GM18861 (cell line): Measurements from ENCODE around the gene PTBP1.
"Not testable (repeated sequence)": the region's sequence is repeated elsewhere in the genome, so short reads cannot be mapped to it uniquely, and the experiment has no call there.

Source experiments
- ATAC-seq: cut with Tn5 transposase; IDR thresholded peaks from one replicate; pipeline ENCODE4 v1.9.1; 2021; ENCODE audit not compliant: unreplicated experiment

The PTBP1 gene

DNA sequence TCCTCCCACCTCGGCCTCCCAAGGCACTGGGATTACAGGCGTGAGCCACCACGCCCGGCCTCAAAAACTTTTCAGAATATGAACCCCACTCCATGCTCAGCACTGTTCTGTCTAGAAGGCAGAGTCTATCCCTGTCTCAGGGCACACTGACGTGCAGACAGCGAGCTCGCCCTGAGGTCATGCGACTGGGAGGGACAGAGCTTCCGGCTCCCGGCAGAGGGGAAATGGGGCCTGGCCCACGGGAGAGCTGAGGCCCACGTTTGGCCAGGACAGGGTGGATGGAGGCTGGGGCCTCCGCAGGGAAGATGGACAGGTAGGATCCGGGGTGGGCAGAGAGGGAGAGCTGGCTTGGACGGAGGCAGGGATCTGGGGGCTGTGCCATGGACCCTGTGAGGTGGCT, 27.6 kb downstream of the PTBP1 start:
- ATAC-seq = no peak

DNA sequence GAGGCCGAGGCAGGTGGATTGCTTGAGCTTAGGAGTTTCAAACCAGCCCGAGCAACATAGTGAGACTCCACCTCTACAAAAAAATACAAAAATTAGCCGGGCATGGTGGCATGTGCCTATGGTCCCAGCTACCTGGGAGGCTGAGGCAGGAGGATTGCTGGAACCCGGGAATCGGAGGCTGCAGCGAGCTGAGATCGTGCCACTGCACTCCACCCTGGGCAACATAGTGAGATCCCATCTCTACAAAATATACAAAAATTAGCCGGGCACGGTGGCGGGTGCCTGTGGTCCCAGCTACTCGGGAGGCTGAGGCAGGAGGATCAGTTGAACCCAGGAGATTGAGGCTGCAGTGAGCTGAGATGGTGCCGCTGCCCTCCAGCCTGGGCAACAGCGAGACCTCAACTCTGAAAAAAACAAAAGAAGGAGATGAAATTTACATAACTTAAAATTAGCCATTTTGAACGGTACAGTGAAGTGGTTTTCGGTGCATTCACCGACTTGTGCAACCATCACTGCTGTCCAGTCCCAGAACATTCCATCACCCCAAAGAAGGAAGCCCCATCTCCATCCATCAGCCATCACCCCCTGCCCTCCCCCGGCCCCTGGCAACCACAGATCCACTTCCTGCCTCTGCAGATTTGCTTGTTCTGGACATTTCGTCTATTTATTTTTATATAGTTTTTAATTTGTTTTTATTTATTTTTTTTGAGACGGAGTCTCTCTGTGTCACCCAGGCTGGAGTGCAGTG, 28.8 kb downstream of the PTBP1 start:
- no peak for ATAC-seq

DNA sequence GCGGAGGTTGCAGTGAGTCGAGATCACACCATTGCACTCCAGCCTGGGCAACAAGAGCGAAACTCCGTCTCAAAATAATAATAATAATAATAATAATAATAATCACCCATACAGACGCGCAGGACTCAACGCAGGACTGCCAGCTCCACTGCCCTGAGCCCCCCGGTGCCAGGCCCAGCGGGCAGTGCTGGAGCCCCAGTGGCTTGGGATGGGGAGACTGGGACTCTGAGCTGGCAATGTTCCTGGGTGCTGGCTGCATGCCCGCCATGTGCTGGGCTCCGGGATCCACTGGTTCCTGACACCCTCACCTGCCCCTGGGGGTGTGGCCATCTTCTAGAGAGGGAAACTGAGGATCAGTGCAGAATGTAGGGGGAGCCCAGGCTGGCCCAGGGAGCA, 30.1 kb downstream of the PTBP1 start:
- ATAC-seq = no peak

DNA sequence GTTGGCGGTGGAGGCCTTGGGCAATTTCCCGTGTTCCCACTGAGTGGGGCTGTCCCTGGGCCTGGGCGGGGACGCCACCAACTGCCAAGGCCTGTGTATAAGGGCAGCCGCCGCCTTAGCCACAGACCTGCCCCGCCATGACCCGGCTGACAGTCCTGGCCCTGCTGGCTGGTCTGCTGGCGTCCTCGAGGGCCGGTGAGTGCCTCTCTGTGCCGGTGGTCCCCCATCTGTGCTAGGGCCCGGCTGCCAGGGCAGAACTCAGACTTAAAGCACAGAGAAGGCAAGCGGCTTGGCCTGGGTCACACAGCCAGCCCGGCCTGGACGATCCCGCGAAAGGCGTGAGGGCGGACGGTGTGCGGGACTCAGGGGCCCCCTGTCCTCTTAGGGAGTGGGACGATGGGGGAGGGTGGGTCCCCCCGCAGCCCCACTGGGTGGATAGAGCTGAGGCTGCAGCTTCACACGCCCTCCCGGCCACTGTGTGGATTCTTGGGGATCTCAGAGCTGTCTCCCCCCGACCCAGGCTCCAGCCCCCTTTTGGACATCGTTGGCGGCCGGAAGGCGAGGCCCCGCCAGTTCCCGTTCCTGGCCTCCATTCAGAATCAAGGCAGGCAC, 30.6 kb downstream of the PTBP1 start, which contains the start of gene AZU1:
Gene AZU1, plus strand, starts transcription at position 128 of the 612 bp plus-strand sequence. Its CDS starts 10 bp downstream, at position 138.
- ATAC-seq = no peak

DNA sequence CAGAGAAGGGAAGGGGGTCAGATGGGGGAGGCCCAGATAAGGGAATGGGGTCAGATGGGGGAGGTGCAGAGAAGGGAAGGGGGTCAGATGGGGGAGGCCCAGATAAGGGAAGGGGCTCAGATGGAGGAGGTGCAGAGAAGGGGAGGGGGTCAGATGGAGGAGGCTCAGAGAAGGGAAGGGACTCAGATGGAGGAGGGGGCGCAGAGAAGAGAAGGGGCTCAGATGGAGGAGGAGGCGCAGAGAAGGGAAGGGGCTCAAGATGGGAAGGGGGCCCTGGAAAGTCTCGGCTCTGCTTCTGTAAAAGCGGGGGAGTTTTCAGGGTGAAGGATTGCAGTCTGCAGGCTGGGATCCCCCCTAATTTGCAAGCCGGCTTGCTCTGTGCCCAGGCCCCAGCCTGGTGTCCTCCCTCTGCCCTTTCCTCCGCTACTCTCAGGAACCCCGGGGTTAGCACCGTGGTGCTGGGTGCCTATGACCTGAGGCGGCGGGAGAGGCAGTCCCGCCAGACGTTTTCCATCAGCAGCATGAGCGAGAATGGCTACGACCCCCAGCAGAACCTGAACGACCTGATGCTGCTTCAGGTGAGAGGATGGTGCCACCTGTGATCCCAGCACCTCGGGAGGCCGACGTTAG, 32.0 kb downstream of the PTBP1 start:
- ATAC-seq = no peak

DNA sequence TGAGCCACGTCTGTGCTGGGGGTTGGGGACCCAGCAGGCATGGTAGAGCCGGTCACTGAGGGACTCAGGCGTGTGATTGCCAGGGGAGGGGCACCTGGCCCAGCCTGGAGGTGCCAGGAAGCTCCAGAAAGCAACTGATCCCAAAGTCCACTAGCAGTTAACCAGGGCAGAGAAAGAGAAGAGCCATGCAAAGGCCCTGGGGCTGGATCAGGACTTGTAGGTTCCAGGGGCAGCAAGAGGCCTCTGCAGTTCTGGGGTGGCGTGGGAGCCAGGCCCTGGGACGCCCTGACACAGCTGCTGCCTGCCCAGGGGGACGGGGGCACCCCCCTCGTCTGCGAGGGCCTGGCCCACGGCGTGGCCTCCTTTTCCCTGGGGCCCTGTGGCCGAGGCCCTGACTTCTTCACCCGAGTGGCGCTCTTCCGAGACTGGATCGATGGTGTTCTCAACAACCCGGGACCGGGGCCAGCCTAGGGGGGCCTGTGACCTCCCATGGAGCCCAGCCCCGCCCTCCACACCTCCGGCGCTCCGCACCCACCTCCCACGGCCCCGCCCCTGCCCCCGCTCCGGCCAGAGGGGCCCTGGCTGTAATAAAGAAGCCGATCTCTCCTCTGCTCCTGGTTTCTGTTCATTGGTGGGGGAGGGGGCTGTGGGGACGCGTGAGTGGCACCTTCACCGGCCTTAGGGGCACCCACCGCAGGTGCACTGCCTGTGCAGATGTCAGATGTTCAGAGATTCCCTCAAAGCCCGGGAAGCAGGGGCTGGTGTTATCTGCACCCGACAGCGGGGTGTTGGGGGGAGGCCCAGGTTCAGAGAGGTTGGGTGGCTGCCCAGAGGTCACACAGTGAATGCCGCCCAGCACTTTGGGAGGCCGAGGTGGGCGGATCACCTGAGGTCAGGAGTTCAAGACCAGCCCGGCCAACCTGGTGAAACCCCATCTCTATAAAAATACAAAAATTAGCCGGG, 34.4 kb downstream of the PTBP1 start:
- ATAC-seq = no peak

DNA sequence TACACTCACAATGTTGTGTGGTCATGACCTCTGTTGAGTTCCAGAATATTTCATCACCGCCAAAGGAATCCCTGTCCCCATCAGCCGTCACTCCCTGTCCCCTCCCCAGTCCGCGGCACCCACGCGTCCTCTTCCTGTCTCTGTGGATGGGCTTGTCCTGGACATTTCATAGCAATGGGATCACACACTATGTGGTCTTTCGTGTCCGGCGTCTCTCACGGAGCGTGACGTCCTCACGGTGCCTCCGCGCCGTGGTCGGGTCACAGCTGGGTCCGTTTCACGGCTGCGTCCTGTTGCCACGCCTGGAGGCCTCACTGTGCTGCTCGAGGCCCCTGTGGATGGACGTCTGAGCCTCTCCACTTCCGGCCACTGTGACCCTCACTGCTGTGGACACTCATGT, 37.0 kb downstream of the PTBP1 start:
- no peak for ATAC-seq

DNA sequence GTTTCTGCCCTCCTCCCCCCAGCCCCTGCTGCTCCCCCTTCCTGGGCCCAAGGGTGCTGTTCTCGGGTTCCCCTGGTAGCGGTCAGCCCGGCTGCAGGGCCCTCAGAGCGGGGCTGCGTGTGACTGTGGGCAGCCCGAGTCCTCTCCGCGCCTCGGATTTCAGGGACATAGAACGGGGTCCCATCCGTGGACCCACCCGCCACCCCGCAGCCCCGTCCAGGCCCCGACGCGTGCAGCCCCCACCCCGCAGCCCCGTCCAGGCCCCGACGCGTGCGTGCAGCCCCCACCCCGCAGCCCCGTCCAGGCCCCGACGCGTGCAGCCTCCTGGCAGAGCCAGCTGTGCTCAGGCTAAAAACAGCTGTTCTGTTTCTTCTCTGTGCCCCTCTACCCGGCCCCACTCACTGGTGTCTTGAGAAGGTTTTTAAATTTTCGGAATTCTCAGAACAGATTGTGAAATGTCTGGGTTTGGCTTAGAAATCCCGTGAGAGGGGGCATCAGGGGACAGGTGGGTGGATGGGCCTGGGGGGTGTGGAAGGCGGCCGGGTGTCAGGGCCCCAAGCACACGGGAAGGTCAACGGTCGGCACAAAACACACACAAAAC, 38.1 kb downstream of the PTBP1 start:
- no peak for ATAC-seq

DNA sequence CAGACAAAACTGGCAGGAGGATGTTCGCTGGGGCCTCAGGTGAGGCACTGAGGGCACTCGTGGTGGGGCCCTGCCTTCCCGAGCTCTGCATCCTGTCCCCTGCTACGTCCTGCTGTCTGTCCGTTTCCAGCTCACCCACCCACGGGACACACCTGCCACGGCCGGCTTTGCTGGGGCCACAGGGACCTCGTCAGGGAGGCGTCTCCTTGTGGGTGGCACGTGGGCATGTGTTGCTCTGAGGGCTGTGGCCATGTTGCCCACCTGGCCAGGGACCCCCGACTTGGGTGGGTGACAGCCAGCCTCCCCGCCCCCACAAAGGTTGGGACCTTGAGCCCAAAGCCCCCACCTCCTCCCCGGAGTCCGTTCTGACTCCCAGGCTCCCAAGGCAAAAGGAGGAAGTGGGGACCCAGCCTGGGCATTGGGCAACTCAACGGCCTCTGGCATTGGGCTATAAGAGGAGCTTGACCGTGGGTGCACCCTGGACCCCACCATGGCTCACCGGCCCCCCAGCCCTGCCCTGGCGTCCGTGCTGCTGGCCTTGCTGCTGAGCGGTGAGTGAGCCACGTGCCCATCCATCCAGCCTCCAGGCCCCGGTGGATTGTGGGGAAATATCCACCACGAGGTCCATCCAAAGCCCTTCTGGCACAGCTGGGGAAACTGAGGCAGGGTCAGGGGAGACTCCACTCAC, 43.4 kb downstream of the PTBP1 start, which contains the start of gene PRTN3:
Gene PRTN3, plus strand, starts transcription at position 481 of the 688 bp plus-strand sequence. Its CDS starts 10 bp downstream, at position 491.
- no peak for ATAC-seq

DNA sequence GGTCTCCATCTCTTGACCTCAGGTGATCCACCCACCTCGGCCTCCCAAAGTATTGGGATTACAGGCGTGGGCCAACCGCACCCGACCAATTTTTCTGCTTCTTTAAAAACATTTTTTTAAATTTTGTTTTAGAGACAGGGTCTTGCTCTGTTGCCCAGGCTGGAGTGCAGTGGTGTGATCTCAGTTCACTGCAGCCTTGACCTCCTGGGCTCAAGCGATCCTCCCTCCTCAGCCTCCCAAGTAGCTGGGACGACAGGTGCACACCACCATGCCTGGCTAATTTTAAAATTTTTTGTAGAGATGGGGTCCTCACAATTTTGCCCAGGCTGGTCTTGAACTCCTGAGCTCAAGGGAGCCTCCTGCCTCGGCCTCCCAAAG, 45.5 kb downstream of the PTBP1 start:
- not testable (repeated sequence) for ATAC-seq

DNA sequence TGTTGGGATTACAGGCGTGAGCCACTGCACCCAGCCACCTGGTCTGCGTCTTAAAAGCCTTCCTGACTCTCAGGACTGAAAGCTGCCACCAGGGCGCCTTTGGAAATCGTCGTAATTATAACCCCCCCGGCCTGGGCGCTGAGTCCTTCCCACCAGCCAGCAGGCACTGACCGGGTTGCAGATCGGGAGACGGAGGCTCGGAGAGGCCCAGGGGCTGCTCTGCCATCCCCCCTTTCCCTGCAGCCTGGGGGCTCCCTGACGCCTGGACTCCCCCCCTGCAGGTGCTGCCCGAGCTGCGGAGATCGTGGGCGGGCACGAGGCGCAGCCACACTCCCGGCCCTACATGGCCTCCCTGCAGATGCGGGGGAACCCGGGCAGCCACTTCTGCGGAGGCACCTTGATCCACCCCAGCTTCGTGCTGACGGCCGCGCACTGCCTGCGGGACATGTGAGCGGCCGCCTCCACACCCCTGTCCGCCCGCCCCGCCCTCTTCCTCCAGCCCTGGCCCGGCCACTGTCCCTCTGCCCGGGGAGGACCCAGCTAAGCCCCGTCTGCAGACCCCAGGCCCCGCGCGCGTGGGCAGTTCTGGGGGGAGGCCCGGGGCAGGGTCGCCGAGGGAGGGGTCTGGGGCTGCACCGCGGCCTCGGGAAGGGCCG, 46.1 kb downstream of the PTBP1 start:
- no peak for ATAC-seq

DNA sequence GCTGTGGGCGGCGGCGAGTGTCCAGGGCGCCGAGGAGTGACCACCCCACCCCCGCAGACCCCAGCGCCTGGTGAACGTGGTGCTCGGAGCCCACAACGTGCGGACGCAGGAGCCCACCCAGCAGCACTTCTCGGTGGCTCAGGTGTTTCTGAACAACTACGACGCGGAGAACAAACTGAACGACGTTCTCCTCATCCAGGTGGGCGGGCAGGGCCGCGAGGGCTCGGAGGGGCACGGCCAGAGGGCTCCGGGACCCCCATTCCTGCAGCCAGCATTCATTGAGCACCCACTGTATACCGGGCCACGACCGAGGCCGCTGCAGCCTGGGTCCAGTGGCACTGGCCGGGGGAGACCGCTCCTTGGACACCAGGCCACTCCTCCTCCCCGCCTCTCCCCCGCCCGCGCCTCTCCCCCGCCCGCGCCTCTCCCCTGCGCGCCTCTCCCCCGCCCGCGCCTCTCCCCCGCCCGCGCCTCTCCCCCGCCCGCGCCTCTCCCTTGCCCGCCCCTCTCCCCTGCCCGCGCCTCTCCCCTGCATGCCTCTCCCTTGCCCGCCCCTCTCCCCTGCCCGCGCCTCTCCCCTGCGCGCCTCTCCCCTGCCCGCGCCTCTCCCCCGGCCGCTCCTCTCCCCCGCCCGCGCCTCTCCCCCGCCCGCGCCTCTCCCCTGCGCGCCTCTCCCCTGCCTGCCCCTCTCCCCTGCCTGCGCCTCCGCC, 46.7 kb downstream of the PTBP1 start:
- no peak for ATAC-seq

DNA sequence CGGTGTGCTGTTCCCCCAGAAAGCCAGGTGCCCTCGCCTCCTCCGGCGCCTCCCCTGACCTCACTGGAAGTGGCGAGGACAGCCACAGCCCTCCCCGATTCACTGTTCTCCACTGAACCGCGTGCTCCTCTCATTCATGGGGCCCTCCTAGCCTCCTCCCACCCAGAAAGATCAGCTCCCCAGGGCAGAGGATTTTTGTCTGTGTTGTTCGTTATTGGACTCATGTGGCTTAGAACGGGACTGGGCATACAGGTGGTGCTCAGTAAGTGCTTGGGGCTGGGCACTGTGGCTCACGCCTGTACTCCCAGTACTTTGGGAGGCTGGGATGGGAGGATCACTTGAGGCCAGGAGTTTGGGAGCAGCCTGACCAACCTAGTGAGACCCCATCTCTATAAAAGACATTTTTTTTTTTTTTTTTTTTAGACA, 47.3 kb downstream of the PTBP1 start:
- ATAC-seq = no peak

DNA sequence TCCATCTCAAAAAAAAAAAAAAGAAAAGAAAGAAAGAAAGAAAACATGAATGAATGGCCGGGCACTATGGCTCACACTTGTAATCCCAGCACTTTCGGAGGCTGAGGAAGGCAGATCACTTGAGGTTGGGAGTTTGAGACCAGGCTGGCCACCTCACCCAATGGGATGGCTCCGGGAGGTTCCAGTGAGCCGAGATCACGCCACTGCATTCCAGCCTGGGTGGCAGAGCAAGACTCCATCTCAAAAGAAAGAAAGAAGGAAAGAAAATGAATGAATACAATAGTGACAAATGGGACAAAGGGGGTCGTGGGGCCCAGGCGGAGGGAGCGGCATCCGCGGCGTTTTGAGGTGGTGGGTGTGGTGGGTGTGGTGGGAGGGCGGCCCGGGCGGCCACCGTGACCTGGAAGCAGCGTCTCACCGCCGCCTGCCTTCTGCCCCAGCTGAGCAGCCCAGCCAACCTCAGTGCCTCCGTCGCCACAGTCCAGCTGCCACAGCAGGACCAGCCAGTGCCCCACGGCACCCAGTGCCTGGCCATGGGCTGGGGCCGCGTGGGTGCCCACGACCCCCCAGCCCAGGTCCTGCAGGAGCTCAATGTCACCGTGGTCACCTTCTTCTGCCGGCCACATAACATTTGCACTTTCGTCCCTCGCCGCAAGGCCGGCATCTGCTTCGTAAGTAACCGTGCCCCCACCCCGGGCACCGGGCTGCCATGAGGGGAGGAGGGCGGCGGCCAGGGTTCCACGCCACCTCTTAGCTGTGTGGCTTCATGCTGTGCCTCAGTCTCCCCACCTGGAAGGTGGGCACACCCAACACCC, 48.7 kb downstream of the PTBP1 start:
- no peak for ATAC-seq

DNA sequence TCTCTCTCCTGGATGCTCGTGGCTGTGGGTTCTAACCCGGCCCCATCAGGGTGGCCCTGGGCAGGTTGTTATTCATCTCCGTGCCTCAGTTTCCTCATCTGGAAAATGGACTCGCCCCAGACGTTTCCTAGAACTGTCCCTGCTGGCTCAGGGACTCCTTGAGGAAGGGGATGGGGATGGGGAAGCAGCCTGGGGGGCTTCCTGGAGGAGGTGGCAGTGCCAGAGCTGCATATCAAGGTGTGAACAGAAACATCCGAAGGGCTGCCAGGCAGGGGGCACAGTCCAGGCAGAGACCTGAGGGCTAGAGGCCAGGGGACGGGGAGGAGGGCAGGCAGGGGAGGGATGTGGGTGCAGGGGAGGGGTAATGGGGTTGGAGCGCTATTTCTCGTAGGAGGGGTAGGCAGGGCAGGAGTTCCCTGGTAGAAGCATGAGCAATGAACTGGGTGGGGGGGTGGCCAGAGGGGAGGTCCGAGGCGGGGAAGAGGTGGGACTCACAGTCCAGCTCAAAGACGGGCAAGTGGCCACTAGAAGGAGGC, 51.2 kb downstream of the PTBP1 start:
- ATAC-seq = no peak

DNA sequence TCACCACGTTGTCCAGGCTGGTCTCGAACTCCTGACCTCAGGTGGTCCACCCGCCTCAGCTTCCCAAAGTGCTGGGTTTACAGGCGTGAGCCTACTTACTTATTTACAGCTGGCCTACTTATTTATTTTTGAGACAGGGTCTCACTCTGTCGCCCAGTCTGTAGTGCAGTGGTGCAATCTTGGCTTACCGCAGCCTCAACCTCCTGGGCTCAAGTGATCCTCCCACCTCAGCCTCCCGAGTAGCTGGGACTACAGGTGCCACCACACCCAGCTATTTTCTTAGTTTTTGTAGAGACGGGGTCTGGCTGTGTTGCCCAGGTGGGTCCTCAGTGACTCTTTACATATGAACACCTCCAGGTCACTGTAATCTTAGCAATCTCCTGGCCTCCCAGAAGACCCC, 51.9 kb downstream of the PTBP1 start:
- not testable (repeated sequence) for ATAC-seq

DNA sequence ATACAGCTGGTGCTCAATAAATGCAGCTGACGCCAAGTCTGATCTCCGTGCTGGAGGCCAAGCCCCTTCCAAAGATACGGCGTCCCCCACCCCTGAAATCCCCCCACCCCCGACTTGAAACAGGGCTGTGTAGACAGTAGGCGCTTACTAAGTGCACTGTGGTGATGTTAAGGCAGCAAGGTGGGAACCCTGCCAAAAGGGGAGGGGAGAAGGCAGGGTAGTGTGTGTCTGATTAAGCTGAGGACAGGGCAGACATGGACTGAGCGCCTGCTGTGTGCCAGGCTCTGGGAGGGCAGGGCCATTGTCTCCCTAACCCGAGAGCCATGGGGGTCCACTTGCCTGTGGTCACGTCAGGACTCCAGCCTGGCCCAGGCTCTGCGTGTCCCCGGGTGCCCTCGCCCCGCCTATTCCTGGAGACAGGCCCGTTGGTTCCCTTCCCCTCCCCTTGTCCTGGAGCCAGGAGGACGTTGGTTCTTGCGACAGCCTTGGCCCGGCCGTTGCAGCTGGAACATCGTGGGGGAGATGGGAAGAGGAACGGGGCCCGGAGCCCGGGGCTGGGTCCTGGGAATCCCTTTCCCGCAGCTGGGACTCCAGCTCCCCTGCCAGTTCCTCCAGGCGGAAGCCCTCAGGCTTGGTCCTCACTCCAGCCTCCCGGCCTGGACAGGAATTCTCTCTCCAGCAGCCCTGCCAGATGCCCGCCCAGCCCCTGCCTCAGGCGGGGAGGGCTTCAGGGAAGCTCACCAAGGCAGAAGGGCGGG, 53.1 kb downstream of the PTBP1 start:
- ATAC-seq = no peak
